HepG2 (cell line): Measurements from ENCODE around the gene ANKRD44. TPM values are rescaled to one million over a fixed set of nuclear protein-coding genes. Genes with fewer than 3 reads are reported as not detected.

Experiments
- ATAC-seq: fragments of 200-7000 bp; cut with Tn5 transposase; 3 replicates; pipeline ENCODE4 v1.9.1; 2020; ENCODE audit warnings: mild to moderate bottlenecking, moderate library complexity
- BruUV-seq: library from RNA; stranded (reverse); fragments of 400-500 nt; replicated peaks from 2 replicates; lab custom pipeline; 2021; lab: Mats Ljungman, UMichigan
- CTCF ChIA-PET: fragments of 300-600 bp; formaldehyde crosslinking; extraction: SDS; loops from one replicate; lab custom pipeline; 2021; ENCODE audit warnings: low total read pairs, inconsistent platforms, low intra/inter-chr PET ratio; lab: Yijun Ruan, JAX
- POLR2A ChIA-PET: fragments of 350-600 bp; sonication (Branson Sonifier 250); formaldehyde crosslinking; loops from one replicate; lab custom pipeline; 2020; ENCODE audit warnings: antibody characterized with exemption, inconsistent platforms; lab: Yijun Ruan, JAX
- DNase-seq: peaks from one replicate; pipeline ENCODE4 v3.0.0-alpha.2; 2015; ENCODE audit warnings: low spot score
- FAIRE-seq: peaks from 3 replicates; lab custom pipeline; 2011; peaks lifted over from hg19 to GRCh38; lab: Jason Lieb, UNC
- H2AFZ ChIP-seq: one replicate; pipeline ENCODE4 v1.6.1; 2011; ENCODE audit warnings: low read length, inconsistent platforms
- H3K27ac ChIP-seq: fragments of 300-600 bp; 3 replicates; pipeline ENCODE4 v1.8.0; 2011; ENCODE audit warnings: mixed run types, mild to moderate bottlenecking, mixed read lengths, low read length, inconsistent platforms; ENCODE audit not compliant: insufficient read depth; ENCODE audit errors: extremely low read length
- H3K27me3 ChIP-seq, 2 experiments: fragments of 200-600 bp in 1 of 2; 2 replicates in 1 of 2; 3 replicates in 1 of 2; pipeline versions ENCODE4 v1.6.0 to v1.8.0; 2011; ENCODE audit warnings: low read length in 2 of 2, mild to moderate bottlenecking in 2 of 2, moderate library complexity in 2 of 2, inconsistent platforms in 1 of 2; ENCODE audit not compliant: insufficient read depth in 2 of 2, control insufficient read depth in 1 of 2
- H3K36me3 ChIP-seq, 2 experiments: fragments of 200-600 bp in 1 of 2; replicated peaks in 1 of 2; 2 replicates in 1 of 2; 3 replicates in 1 of 2; pipeline versions ENCODE4 v1.5.1 to v1.8.0; 2011; ENCODE audit warnings: low read length in 2 of 2, inconsistent platforms in 1 of 2; ENCODE audit not compliant: insufficient read depth in 2 of 2, control insufficient read depth in 1 of 2
- H3K4me1 ChIP-seq: 2 replicates; pipeline ENCODE4 v1.5.1; 2012; ENCODE audit warnings: low read length, inconsistent platforms; ENCODE audit not compliant: insufficient read depth
- H3K4me2 ChIP-seq: 2 replicates; pipeline ENCODE4 v1.6.0; 2011; ENCODE audit warnings: low read depth, low read length, inconsistent platforms
- H3K4me3 ChIP-seq, 3 experiments: fragments of 200-600 bp in 1 of 3; sonication (generic), shearing (Covaris generic) in 1 of 3; replicated peaks in 1 of 3; 2 replicates each; pipeline ENCODE4 v1.5.1; 2011 to 2016; ENCODE audit warnings: low read length in 3 of 3, inconsistent platforms in 2 of 3, low read depth in 2 of 3, mild to moderate bottlenecking in 2 of 3, control low read depth in 1 of 3, mixed read lengths in 1 of 3; ENCODE audit not compliant: insufficient read depth in 1 of 3
- H3K79me2 ChIP-seq: one replicate; pipeline ENCODE4 v1.6.1; 2011; ENCODE audit warnings: low read length, inconsistent platforms; ENCODE audit not compliant: insufficient read depth
- H3K9ac ChIP-seq: 2 replicates; pipeline ENCODE4 v1.6.0; 2011; ENCODE audit warnings: mild to moderate bottlenecking, low read depth, low read length, inconsistent platforms; ENCODE audit not compliant: insufficient read depth
- H3K9me3 ChIP-seq: 2 replicates; pipeline ENCODE4 v1.5.1; 2012; ENCODE audit warnings: mild to moderate bottlenecking, low read length
- H4K20me1 ChIP-seq: 2 replicates; pipeline ENCODE4 v1.6.0; 2011; ENCODE audit warnings: inconsistent platforms, mild to moderate bottlenecking, low read length, moderate library complexity; ENCODE audit not compliant: insufficient read depth
- E2F5 ChIP-seq: sonication (generic); formaldehyde crosslinking; conservative IDR thresholded peaks from 2 replicates; pipeline ENCODE4 v1.4.0; 2020; ENCODE audit warnings: missing genetic modification reagents
- HNF1B ChIP-seq: sonication (generic); formaldehyde crosslinking; IDR thresholded peaks from 2 replicates; pipeline ENCODE4 v1.5.1; 2020; ENCODE audit warnings: mild to moderate bottlenecking, moderate library complexity, missing genetic modification reagents
- HNF4G ChIP-seq, 2 experiments: sonication (generic) in 1 of 2; formaldehyde crosslinking in 1 of 2; IDR thresholded peaks; 2 replicates each; pipeline versions ENCODE4 v1.4.0 to v1.6.1; 2011 to 2020; ENCODE audit warnings: borderline replicate concordance in 2 of 2, low read depth in 2 of 2, mild to moderate bottlenecking in 2 of 2, low read length in 1 of 2, missing genetic modification reagents in 1 of 2, moderate library complexity in 1 of 2
- PHB2 ChIP-seq: fragments of 450-650 bp; IDR thresholded peaks from 2 replicates; pipeline ENCODE4 v1.6.1; 2018; ENCODE audit not compliant: partially characterized antibody
- POGZ ChIP-seq: sonication (generic); formaldehyde crosslinking; IDR thresholded peaks from 2 replicates; pipeline ENCODE4 v1.4.0; 2020; ENCODE audit warnings: mild to moderate bottlenecking, missing genetic modification reagents
- POLR2AphosphoS5 ChIP-seq: IDR thresholded peaks from 2 replicates; pipeline ENCODE4 v1.6.1; 2012; ENCODE audit warnings: low read depth, low read length
- SAFB2 ChIP-seq: sonication (generic); formaldehyde crosslinking; IDR thresholded peaks from 2 replicates; pipeline ENCODE4 v1.5.1; 2020; ENCODE audit warnings: missing genetic modification reagents, low read depth, mild to moderate bottlenecking, borderline replicate concordance
- SNAI1 ChIP-seq: sonication (generic); formaldehyde crosslinking; IDR thresholded peaks from 2 replicates; pipeline ENCODE4 v1.5.0; 2020; ENCODE audit warnings: mild to moderate bottlenecking, missing genetic modification reagents, borderline replicate concordance
- ZFP36L1 ChIP-seq: sonication (generic); formaldehyde crosslinking; IDR thresholded peaks from 2 replicates; pipeline ENCODE4 v1.8.0; 2022; ENCODE audit warnings: mild to moderate bottlenecking, missing genetic modification reagents, moderate library complexity
- ZNF569 ChIP-seq: sonication (generic); formaldehyde crosslinking; IDR thresholded peaks from 2 replicates; pipeline ENCODE4 v1.5.0; 2020; ENCODE audit warnings: mild to moderate bottlenecking, missing genetic modification reagents, moderate library complexity, borderline replicate concordance
- ZNF639 ChIP-seq: conservative IDR thresholded peaks from 2 replicates; pipeline ENCODE4 v1.6.1; 2018; ENCODE audit warnings: missing genetic modification reagents
- ZNF670 ChIP-seq: sonication (generic); formaldehyde crosslinking; IDR thresholded peaks from 2 replicates; pipeline ENCODE4 v1.8.0; 2022; ENCODE audit warnings: mild to moderate bottlenecking, missing genetic modification reagents, borderline replicate concordance
- WGBS: methylation state at CpG from one replicate; pipeline ENCODE4 v1.1.6; 2017; ENCODE audit warnings: low lambda C conversion rate; 5-methylcytosine and 5-hydroxymethylcytosine counted together
- in situ Hi-C: cut with HindIII; loops from 2 replicates; pipeline ENCODE4 v1.10.0; 2017; ENCODE audit warnings: low pct_unique_long_range_greater_than_20kb; ENCODE audit not compliant: extremely low pct_ligation_motif_present
- intact Hi-C: fragments of 100-400 bp; cut with micrococcal nuclease; formaldehyde crosslinking; loops from one replicate; pipeline ENCODE4 v1.10.0; 2022; ENCODE audit not compliant: unreplicated experiment
- polyA plus RNA-seq, 8 experiments: library from polyadenylated mRNA; depleted of rRNA in 3 of 8; stranded (reverse) in 7 of 8; unstranded in 1 of 8; fragments of >200 nt; fragmentation: Illumina TruSeq in 4 of 8; extraction: Trizol in 4 of 8; gene quantifications; 2 replicates each; pipeline versions ENCODE4 v1.2.1 to v1.2.3, GENCODE V29; 2011 to 2016; ENCODE audit warnings: low read depth in 4 of 8, missing spikeins in 1 of 8, mixed read lengths in 1 of 8; ENCODE audit not compliant: insufficient read depth in 1 of 8
- total RNA-seq, 5 experiments: library from RNA; depleted of rRNA; stranded (reverse); fragments of >200 nt; fragmentation: Illumina TruSeq; extraction: Trizol; gene quantifications; 2 replicates each; pipeline ENCODE4 v1.2.3, GENCODE V29; 2016; ENCODE audit warnings: low read depth in 1 of 5
- TF ChIP-seq, protein P1 (sequence below): sonication (generic); formaldehyde crosslinking; IDR thresholded peaks from 2 replicates; pipeline ENCODE4 v1.5.0; 2020; ENCODE audit warnings: missing genetic modification reagents, mild to moderate bottlenecking, borderline replicate concordance
- TF ChIP-seq, protein P2 (sequence below): IDR thresholded peaks from 2 replicates; pipeline ENCODE4 v1.6.1; 2016; ENCODE audit warnings: mild to moderate bottlenecking, missing biosample characterization, missing genetic modification reagents
- TF ChIP-seq, protein P3 (sequence below): sonication (generic); formaldehyde crosslinking; IDR thresholded peaks from 2 replicates; pipeline ENCODE4 v1.4.0; 2020; ENCODE audit warnings: missing genetic modification reagents, borderline replicate concordance

ANKRD44 gene
- total and polyA plus RNA-seq, 2 of the 13 experiments (the other 11 are each of a cell fraction or from before 2014, with no cell fraction given): 0.04 to 0.11 TPM

DNA sequence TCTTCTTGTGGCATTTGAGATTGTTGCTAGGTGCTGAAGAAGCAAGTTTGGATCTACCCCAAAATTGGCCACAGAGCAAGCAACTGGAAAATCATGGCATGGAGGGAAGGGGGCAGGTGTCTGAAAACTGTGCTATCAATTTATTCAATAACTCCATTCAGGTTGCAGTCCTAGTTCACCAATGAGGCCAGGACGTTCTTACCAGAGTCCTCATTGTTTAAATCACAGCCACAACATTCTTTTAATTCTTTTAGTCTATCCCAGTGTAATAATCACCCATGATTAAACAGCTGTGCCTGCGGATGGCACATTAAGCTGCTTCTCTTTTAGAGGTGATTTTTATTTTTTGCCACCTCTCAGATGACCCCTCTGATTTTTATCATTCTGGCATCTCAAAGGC is 103.5 kb downstream of the ANKRD44 start:
- ATAC-seq (no peak), DNase-seq (no peak), FAIRE-seq (no peak)
- 32% methylated on average over 2 of the region's 2 CpGs for WGBS
- no peak overlapping the region for H3K4me3 ChIP-seq
- in situ Hi-C loops (no loop called here), intact Hi-C loops (no loop called here)
- ChIA-PET CTCF (no interaction called here), POLR2A (no interaction called here)
- no peaks in the 10 kb centered on the region for H3K36me3 ChIP-seq
- no peak overlapping the region for H3K9ac ChIP-seq
- no peaks in the 10 kb centered on the region for H3K9me3 ChIP-seq
- BruUV-seq: no TSS peak
- H2AFZ ChIP-seq: no peak overlapping the region
- no peak overlapping the region for H3K4me2 ChIP-seq
- no peaks in the 10 kb centered on the region for H4K20me1 ChIP-seq
- H3K27ac ChIP-seq: no peak overlapping the region
- no peaks in the 10 kb centered on the region for H3K79me2 ChIP-seq
- no peaks in the 10 kb centered on the region for H3K4me1 ChIP-seq
- peaks cover 0 to 6% of the 10 kb centered on the region in 2 experiments; a peak in 1 of 5 replicates for H3K27me3 ChIP-seq
- TF ChIP-seq ZNF569 (CRISPR knock-in tag) (no peak), SAFB2 (CRISPR knock-in tag) (no peak), PHB2 (no peak), HNF4G (IDR thresholded peaks at IDR 0.05; ENCODE audit: borderline replicate concordance, low read depth, low read length) (no peak), HNF4G (CRISPR knock-in tag; IDR thresholded peaks at IDR 0.05; ENCODE audit: borderline replicate concordance, low read depth) (no peak), HNF1B (no peak), E2F5 (CRISPR knock-in tag) (no peak), SNAI1 (CRISPR knock-in tag) (no peak), POGZ (CRISPR knock-in tag) (no peak), ZNF670 (CRISPR knock-in tag) (no peak), ZNF639 (CRISPR knock-in tag) (no peak), ZFP36L1 (CRISPR knock-in tag) (no peak), POLR2AphosphoS5 (no peak)
- TF ChIP-seq, protein P1, sequence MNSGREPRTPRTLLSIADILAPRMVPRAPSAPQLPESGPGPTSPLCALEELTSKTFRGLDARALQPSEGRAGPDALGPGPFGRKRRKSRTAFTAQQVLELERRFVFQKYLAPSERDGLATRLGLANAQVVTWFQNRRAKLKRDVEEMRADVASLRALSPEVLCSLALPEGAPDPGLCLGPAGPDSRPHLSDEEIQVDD (CRISPR knock-in tag): no peak
- TF ChIP-seq, protein P2, sequence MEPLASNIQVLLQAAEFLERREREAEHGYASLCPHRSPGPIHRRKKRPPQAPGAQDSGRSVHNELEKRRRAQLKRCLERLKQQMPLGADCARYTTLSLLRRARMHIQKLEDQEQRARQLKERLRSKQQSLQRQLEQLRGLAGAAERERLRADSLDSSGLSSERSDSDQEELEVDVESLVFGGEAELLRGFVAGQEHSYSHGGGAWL (CRISPR knock-in tag): no peak
- TF ChIP-seq, protein P3, sequence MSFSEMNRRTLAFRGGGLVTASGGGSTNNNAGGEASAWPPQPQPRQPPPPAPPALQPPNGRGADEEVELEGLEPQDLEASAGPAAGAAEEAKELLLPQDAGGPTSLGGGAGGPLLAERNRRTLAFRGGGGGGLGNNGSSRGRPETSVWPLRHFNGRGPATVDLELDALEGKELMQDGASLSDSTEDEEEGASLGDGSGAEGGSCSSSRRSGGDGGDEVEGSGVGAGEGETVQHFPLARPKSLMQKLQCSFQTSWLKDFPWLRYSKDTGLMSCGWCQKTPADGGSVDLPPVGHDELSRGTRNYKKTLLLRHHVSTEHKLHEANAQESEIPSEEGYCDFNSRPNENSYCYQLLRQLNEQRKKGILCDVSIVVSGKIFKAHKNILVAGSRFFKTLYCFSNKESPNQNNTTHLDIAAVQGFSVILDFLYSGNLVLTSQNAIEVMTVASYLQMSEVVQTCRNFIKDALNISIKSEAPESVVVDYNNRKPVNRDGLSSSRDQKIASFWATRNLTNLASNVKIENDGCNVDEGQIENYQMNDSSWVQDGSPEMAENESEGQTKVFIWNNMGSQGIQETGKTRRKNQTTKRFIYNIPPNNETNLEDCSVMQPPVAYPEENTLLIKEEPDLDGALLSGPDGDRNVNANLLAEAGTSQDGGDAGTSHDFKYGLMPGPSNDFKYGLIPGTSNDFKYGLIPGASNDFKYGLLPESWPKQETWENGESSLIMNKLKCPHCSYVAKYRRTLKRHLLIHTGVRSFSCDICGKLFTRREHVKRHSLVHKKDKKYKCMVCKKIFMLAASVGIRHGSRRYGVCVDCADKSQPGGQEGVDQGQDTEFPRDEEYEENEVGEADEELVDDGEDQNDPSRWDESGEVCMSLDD: no peak
